ENCODE data around the gene ARHGEF40.

Gene ARHGEF40

DNA sequence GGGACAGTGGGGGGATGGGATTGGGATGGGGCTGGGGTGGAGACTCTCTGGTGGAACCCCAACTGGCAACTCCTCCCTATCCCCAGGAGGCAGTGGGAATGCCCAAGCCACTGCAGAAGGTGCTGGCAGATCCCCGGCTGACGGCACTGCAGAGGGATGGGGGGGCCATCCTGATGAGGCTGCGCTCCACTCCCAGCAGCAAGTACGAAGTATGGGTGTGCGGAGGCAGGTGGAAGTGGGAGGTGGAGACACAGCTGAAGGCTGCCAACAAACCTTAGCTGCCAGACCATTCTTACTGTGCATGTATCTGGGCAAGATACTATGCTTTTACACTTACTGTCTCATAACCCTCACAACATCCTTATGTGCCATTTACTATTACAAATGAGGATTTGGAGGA lies 8.2 kb downstream of the ARHGEF40 start:
- Histone ChIP-seq H3K4me1 (ENCODE audit: control insufficient read depth, insufficient read depth, low read length) (no peaks in the 10 kb centered on the region), H3K9me3 (replicated peaks; ENCODE audit: low read length) (no peaks in the 10 kb centered on the region), H3K4me2 (ENCODE audit: low read length) (no peak overlapping the region), H3K9ac (ENCODE audit: low read depth, low read length) (no peak overlapping the region), H3K4me3 (ENCODE audit: low read length) (no peak overlapping the region), H3K36me3 (ENCODE audit: insufficient read depth, low read length) (peaks cover 93% of the 10 kb centered on the region), H3K27me3 (ENCODE audit: control insufficient read depth, insufficient read depth, low read length) (no peaks in the 10 kb centered on the region)

DNA sequence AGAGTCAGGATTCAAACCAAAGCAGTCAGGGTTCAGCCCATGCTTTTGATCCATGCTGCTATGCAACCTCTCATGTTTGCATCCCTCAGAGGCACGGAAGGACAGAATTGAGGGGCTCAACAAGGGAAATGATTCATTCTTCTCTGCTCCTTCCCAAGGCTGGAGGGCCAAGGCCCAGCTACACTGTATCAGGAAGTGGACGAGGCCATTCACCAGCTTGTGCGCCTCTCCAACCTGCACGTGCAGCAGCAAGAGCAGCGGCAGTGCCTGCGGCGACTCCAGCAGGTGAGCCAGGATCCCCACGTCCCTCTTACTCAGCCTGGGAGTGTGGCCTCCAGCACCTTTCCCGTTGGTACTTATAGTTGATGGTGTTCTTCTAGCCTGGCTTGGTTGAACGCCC lies 8.6 kb downstream of the ARHGEF40 start:
- peaks cover 89% of the 10 kb centered on the region for H3K36me3 ChIP-seq (ENCODE audit: insufficient read depth, low read length)

DNA sequence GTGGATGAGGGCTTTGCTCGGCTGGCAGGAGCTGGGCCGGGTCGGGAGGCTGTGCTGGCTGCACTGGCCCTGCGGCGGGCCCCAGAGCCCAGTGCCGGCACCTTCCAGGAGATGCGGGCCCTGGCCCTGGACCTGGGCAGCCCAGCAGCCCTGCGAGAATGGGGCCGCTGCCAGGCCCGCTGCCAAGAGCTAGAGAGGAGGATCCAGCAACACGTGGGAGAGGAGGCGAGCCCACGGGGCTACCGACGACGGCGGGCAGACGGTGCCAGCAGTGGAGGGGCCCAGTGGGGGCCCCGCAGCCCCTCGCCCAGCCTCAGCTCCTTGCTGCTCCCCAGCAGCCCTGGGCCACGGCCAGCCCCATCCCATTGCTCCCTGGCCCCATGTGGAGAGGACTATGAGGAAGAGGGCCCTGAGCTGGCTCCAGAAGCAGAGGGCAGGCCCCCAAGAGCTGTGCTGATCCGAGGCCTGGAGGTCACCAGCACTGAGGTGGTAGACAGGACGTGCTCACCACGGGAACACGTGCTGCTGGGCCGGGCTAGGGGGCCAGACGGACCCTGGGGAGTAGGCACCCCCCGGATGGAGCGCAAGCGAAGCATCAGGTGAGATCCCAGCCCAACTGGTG lies 11.5 kb downstream of the ARHGEF40 start:
- no peaks in the 10 kb centered on the region for H3K4me1 ChIP-seq (ENCODE audit: control insufficient read depth, insufficient read depth, low read length)
- no peaks in the 10 kb centered on the region for H3K9me3 ChIP-seq (replicated peaks; ENCODE audit: low read length)
- H3K36me3 ChIP-seq (ENCODE audit: insufficient read depth, low read length), result peaks cover 89% of the 10 kb centered on the region
- no peak overlapping the region for H3K9ac ChIP-seq (ENCODE audit: low read depth, low read length)
- H3K27me3 ChIP-seq (ENCODE audit: control insufficient read depth, insufficient read depth, low read length), result no peaks in the 10 kb centered on the region
- H3K4me2 ChIP-seq (ENCODE audit: low read length), result no peak overlapping the region
- no peak overlapping the region for H3K4me3 ChIP-seq (ENCODE audit: low read length)

More for the DNA sequence above, 8.6 kb downstream of the ARHGEF40 start:
- H3K4me3 ChIP-seq (ENCODE audit: low read length), result no peak overlapping the region
- no peaks in the 10 kb centered on the region for H3K9me3 ChIP-seq (replicated peaks; ENCODE audit: low read length)
- H3K4me1 ChIP-seq (ENCODE audit: control insufficient read depth, insufficient read depth, low read length), result no peaks in the 10 kb centered on the region
- no peak overlapping the region for H3K4me2 ChIP-seq (ENCODE audit: low read length)
- H3K9ac ChIP-seq (ENCODE audit: low read depth, low read length), result no peak overlapping the region
- no peaks in the 10 kb centered on the region for H3K27me3 ChIP-seq (ENCODE audit: control insufficient read depth, insufficient read depth, low read length)

DNA sequence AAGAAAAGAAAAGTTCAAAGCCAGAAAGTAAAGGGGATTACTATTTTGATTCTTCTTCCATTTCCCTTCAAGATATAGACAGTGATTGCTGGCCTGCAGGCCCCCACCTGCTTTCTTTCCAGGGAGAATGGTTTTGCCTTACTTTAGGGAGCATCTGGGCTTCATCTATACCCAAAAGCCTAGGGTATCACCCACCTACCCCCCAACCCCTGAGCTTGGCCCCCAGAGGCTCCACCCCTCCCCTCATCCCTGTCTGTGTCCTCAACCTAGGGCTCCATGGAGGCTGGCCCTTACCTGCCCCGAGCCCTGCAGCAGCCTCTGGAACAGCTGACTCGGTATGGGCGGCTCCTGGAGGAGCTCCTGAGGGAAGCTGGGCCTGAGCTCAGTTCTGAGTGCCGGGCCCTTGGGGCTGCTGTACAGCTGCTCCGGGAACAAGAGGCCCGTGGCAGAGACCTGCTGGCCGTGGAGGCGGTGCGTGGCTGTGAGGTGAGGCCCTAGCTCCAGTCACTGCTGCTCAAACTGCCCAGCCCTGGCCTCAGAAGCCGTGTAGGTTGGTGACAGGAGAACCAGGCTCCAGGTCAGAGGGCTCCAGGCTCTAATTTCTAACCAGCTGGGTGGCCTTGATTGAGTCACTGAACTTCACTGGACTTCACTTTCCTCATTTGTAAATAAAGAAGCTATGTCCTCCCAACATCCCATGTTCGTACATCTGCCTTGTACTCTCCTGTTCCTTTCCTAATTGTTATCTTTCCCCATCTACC lies 13.6 kb downstream of the ARHGEF40 start:
- Histone ChIP-seq H3K4me1 (ENCODE audit: control insufficient read depth, insufficient read depth, low read length) (peaks cover 17% of the 10 kb centered on the region), H3K36me3 (ENCODE audit: insufficient read depth, low read length) (peaks cover 78% of the 10 kb centered on the region), H3K4me2 (ENCODE audit: low read length) (no peak overlapping the region), H3K27me3 (ENCODE audit: control insufficient read depth, insufficient read depth, low read length) (no peaks in the 10 kb centered on the region), H3K4me3 (ENCODE audit: low read length) (no peak overlapping the region), H3K9ac (ENCODE audit: low read depth, low read length) (no peak overlapping the region), H3K9me3 (replicated peaks; ENCODE audit: low read length) (no peaks in the 10 kb centered on the region)

DNA sequence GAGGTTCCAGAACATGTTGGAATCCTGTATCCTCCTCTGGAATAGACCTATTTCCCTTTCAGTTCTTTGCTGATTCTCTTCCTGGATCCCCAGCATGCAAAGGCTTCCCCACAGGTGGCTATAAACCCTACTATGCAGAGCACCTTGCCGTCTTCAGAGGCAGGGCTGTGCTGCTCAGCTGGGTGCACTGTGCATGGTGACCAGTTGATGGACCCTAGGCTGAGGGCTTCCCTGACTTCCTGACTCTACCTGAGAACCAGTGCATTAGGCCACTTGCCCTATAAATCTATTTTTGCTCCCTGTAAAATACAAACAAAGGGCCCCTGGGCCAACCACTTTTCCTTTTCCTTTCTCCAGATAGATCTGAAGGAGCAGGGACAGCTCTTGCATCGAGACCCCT lies 14.3 kb downstream of the ARHGEF40 start:
- no peaks in the 10 kb centered on the region for H3K27me3 ChIP-seq (ENCODE audit: control insufficient read depth, insufficient read depth, low read length)
- peaks cover 18% of the 10 kb centered on the region for H3K4me1 ChIP-seq (ENCODE audit: control insufficient read depth, insufficient read depth, low read length)
- no peaks in the 10 kb centered on the region for H3K9me3 ChIP-seq (replicated peaks; ENCODE audit: low read length)
- H3K9ac ChIP-seq (ENCODE audit: low read depth, low read length), result no peak overlapping the region
- peaks cover 77% of the 10 kb centered on the region for H3K36me3 ChIP-seq (ENCODE audit: insufficient read depth, low read length)
- no peak overlapping the region for H3K4me3 ChIP-seq (ENCODE audit: low read length)
- H3K4me2 ChIP-seq (ENCODE audit: low read length), result no peak overlapping the region

DNA sequence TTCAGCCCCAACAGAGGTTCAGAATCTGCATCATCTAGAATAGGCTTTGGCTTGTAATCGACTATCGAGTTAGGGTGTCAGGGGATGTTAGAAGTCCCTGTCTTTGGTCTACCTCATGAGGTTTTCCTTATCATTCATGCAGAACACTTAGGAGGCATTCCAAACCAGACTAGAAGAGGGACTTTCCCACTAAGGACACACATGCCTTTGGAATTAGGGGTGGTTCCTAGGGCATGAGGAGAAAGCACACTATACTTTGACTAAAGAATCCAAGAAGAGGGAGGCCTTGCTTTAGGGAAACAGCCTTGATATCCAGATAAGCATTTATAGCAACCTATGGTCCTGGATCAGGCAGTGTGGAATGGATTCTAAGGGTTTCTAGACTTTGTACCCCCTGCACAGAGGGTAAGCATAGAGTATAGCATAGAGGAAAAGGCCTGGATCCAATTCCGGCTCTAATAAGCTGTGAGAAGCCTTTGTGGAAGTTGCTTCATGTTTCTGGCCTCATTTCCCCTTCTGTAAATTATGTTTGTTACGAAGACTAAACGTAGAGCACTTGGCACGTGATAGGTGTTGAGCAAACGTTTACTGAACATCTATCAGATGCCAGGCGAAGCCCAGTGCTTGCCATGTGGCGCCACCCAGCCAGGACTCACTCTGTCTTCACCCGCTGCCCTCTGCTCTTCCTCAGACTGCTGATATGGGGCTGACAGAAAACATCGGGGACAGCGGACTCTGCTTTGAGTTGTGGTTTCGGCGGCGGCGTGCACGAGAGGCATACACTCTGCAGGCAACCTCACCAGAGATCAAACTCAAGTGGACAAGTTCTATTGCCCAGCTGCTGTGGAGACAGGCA lies 15.1 kb downstream of the ARHGEF40 start:
- Histone ChIP-seq H3K4me3 (ENCODE audit: low read length) (no peak overlapping the region), H3K36me3 (ENCODE audit: insufficient read depth, low read length) (peaks cover 73% of the 10 kb centered on the region), H3K4me1 (ENCODE audit: control insufficient read depth, insufficient read depth, low read length) (peaks cover 18% of the 10 kb centered on the region), H3K9ac (ENCODE audit: low read depth, low read length) (no peak overlapping the region), H3K4me2 (ENCODE audit: low read length) (no peak overlapping the region), H3K27me3 (ENCODE audit: control insufficient read depth, insufficient read depth, low read length) (no peaks in the 10 kb centered on the region), H3K9me3 (replicated peaks; ENCODE audit: low read length) (no peaks in the 10 kb centered on the region)

DNA sequence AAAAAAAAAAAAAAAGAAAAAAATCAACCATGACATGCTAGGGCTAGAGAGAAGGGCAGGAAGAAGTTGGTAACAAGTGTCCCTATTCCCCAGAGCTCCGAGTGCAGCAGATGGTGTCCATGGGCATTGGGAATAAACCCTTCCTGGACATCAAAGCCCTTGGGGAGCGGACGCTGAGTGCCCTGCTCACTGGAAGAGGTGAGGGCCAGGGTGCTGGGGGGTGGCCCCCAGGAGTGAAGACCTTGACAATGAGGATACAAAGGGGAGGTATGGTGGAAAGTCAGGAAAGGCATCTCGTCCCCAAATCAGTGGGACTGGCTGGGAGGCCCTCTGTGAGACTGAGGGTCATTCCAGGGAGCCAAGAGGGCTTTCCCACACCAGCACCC lies 16.8 kb downstream of the ARHGEF40 start:
- Histone ChIP-seq H3K9me3 (replicated peaks; ENCODE audit: low read length) (no peaks in the 10 kb centered on the region), H3K4me3 (ENCODE audit: low read length) (no peak overlapping the region), H3K36me3 (ENCODE audit: insufficient read depth, low read length) (peaks cover 67% of the 10 kb centered on the region), H3K27me3 (ENCODE audit: control insufficient read depth, insufficient read depth, low read length) (no peaks in the 10 kb centered on the region), H3K4me1 (ENCODE audit: control insufficient read depth, insufficient read depth, low read length) (peaks cover 18% of the 10 kb centered on the region), H3K4me2 (ENCODE audit: low read length) (no peak overlapping the region), H3K9ac (ENCODE audit: low read depth, low read length) (peak overlapping the region; percentile 32)

DNA sequence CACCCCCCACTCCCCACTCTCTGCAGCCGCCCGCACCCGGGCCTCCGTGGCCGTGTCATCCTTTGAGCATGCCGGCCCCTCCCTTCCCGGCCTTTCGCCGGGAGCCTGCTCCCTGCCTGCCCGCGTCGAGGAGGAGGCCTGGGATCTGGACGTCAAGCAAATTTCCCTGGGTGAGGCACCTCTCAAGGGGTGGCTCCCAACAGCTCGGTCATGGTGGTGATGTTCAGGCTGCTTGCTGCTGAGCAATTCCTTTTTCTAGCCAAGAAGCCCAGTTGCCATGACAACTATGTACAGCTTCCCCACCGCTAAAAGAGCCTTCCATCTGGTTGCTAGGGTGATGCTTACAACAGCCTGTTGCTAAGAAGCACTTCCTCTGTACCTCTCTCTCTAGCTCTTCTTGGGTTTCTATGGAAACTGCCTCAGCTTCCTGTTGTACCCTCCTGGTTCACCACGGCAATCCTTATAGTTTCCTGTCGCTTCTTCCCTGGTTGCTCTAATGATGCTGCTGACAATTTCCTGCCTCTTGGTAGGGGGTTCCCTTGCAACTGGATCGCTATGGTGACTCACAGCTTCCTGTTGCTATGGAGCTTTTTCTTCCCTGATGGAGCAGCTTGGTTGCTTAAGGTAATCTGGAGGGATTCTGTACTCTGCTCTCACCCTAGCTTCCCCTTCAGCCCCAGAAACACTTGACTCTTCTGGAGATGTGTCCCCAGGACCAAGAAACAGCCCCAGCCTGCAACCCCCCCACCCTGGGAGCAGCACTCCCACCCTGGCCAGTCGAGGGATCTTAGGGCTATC lies 17.4 kb downstream of the ARHGEF40 start:
- no peaks in the 10 kb centered on the region for H3K27me3 ChIP-seq (ENCODE audit: control insufficient read depth, insufficient read depth, low read length)
- no peak overlapping the region for H3K4me2 ChIP-seq (ENCODE audit: low read length)
- no peak overlapping the region for H3K4me3 ChIP-seq (ENCODE audit: low read length)
- peaks cover 62% of the 10 kb centered on the region for H3K36me3 ChIP-seq (ENCODE audit: insufficient read depth, low read length)
- peak overlapping the region; percentile 32 for H3K9ac ChIP-seq (ENCODE audit: low read depth, low read length)
- H3K9me3 ChIP-seq (replicated peaks; ENCODE audit: low read length), result no peaks in the 10 kb centered on the region
- peaks cover 18% of the 10 kb centered on the region for H3K4me1 ChIP-seq (ENCODE audit: control insufficient read depth, insufficient read depth, low read length)

DNA sequence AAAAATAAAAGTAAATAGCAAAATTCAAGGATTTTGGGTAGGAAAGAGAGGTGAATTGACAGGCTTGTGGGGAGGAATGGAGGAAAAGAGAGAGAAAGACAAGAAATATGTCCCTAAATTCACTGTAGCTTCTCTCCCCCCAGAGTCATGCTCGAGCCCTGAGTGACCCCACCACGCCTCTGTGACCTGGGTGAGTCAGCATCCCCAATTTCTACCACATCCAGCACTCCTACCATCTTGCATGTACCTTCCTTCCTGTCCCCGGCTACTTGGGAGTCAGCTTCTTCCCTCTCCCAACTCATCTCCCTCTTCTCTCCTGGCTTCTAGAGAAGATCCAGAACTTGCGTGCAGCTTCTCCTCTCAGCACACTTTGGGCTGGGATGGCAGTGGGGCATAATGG lies 18.6 kb downstream of the ARHGEF40 start:
- H3K36me3 ChIP-seq (ENCODE audit: insufficient read depth, low read length), result peaks cover 60% of the 10 kb centered on the region
- H3K27me3 ChIP-seq (ENCODE audit: control insufficient read depth, insufficient read depth, low read length), result no peaks in the 10 kb centered on the region
- H3K9me3 ChIP-seq (replicated peaks; ENCODE audit: low read length), result no peaks in the 10 kb centered on the region
- no peak overlapping the region for H3K4me3 ChIP-seq (ENCODE audit: low read length)
- H3K9ac ChIP-seq (ENCODE audit: low read depth, low read length), result no peak overlapping the region
- H3K4me1 ChIP-seq (ENCODE audit: control insufficient read depth, insufficient read depth, low read length), result peaks cover 18% of the 10 kb centered on the region
- H3K4me2 ChIP-seq (ENCODE audit: low read length), result no peak overlapping the region

DNA sequence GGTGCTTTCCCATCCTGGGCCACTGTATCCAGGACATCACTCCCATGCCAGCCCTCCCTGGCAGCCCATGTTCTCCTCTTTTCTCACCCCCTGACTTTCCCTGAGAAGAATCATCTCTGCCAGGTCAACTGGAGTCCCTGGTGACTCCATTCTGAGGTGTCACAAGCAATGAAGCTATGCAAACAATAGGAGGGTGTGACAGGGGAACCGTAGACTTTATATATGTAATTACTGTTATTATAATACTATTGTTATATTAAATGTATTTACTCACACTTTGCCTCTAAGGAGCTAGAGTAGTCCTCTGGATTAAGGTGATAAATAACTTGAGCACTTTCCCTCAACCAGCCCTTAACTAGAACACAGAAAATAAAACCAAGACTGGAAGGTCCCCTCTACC lies 19.2 kb downstream of the ARHGEF40 start:
- H3K4me1 ChIP-seq (ENCODE audit: control insufficient read depth, insufficient read depth, low read length), result peaks cover 18% of the 10 kb centered on the region
- H3K4me3 ChIP-seq (ENCODE audit: low read length), result no peak overlapping the region
- no peak overlapping the region for H3K9ac ChIP-seq (ENCODE audit: low read depth, low read length)
- no peaks in the 10 kb centered on the region for H3K27me3 ChIP-seq (ENCODE audit: control insufficient read depth, insufficient read depth, low read length)
- H3K4me2 ChIP-seq (ENCODE audit: low read length), result no peak overlapping the region
- no peaks in the 10 kb centered on the region for H3K9me3 ChIP-seq (replicated peaks; ENCODE audit: low read length)
- peaks cover 55% of the 10 kb centered on the region for H3K36me3 ChIP-seq (ENCODE audit: insufficient read depth, low read length)

DNA sequence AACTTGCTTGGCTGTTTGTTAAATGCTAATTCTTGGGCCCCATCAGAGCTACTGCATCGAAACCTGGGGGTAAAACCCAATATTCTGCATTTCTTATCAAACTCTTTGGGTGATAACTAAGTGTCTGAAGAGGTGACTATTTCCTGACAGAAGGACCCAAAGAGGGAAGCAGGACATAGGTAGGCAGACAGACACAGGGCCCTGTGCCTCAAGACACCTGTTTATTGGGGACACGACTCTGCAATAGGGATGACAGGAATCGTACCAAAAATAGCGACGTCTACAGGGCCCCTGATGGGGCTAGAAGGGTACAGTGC lies 19.7 kb downstream of the ARHGEF40 start:
- Histone ChIP-seq H3K4me3 (ENCODE audit: low read length) (no peak overlapping the region), H3K4me1 (ENCODE audit: control insufficient read depth, insufficient read depth, low read length) (peaks cover 18% of the 10 kb centered on the region), H3K4me2 (ENCODE audit: low read length) (no peak overlapping the region), H3K27me3 (ENCODE audit: control insufficient read depth, insufficient read depth, low read length) (no peaks in the 10 kb centered on the region), H3K9ac (ENCODE audit: low read depth, low read length) (no peak overlapping the region), H3K9me3 (replicated peaks; ENCODE audit: low read length) (no peaks in the 10 kb centered on the region), H3K36me3 (ENCODE audit: insufficient read depth, low read length) (peaks cover 49% of the 10 kb centered on the region)

All from skeletal muscle satellite cell (primary cell).